ENCODE data around the gene ZBTB21.

Gene ZBTB21

DNA sequence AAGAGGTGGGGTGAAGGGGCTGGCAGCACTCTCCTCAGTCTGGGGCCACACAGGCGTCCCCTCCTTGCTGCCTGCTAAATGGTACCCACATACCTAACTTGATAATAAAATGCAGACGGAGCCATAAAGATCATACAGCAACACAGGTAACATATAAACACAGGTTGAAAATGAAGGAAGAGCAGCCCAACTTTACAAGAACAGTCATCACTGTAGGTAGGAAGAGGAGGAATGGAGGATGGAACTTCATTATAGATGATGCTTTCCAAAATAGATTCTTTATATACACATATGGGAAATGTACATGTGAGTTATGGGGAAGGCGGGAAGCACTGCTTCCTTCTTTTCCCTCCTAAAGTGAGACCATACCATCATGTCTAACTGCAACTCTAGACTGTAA is 69.7 kb downstream of the ZBTB21 start:
- no peak for DNase-seq (ENCODE audit: low read depth)
- TF ChIP-seq, protein P1, sequence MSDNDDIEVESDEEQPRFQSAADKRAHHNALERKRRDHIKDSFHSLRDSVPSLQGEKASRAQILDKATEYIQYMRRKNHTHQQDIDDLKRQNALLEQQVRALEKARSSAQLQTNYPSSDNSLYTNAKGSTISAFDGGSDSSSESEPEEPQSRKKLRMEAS (IDR thresholded peaks at IDR 0.05; ENCODE audit: low read depth, low read length): no peak
- TF ChIP-seq, protein P2, sequence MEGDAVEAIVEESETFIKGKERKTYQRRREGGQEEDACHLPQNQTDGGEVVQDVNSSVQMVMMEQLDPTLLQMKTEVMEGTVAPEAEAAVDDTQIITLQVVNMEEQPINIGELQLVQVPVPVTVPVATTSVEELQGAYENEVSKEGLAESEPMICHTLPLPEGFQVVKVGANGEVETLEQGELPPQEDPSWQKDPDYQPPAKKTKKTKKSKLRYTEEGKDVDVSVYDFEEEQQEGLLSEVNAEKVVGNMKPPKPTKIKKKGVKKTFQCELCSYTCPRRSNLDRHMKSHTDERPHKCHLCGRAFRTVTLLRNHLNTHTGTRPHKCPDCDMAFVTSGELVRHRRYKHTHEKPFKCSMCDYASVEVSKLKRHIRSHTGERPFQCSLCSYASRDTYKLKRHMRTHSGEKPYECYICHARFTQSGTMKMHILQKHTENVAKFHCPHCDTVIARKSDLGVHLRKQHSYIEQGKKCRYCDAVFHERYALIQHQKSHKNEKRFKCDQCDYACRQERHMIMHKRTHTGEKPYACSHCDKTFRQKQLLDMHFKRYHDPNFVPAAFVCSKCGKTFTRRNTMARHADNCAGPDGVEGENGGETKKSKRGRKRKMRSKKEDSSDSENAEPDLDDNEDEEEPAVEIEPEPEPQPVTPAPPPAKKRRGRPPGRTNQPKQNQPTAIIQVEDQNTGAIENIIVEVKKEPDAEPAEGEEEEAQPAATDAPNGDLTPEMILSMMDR (IDR thresholded peaks at IDR 0.05; ENCODE audit: low read depth, low read length): no peak
- no peak for TF ChIP-seq MYC (IDR thresholded peaks at IDR 0.05; ENCODE audit: low read depth, low read length)
- TF ChIP-seq POLR2A (IDR thresholded peaks at IDR 0.05; ENCODE audit: extremely low read depth, insufficient read length): no peak
- H3K4me3 ChIP-seq (ENCODE audit: low read depth, low read length): no peak overlapping the region

DNA sequence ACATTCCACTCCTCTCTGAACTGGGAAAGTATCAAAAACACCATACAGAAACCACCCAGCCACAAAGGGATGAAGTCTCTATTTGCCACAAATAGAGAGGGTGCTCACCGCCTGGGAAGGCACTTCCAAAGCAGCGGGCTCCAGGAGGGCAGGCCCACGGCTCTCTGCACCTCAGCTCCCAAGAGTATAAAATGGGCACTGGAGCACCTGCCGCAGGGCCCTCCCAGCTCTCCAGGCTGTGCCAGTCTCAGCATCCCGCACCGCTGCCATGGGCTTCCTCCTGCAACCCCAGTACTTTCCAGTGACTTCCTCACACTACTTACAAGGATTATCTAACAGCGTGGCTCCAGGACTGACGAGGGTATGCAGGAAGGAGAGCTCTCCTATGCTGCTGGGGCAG is 70.8 kb downstream of the ZBTB21 start:
- TF ChIP-seq POLR2A (IDR thresholded peaks at IDR 0.05; ENCODE audit: extremely low read depth, insufficient read length) (no peak), MYC (IDR thresholded peaks at IDR 0.05; ENCODE audit: low read depth, low read length) (no peak)
- TF ChIP-seq, protein P1 (IDR thresholded peaks at IDR 0.05; ENCODE audit: low read depth, low read length): no peak
- TF ChIP-seq, protein P2 (IDR thresholded peaks at IDR 0.05; ENCODE audit: low read depth, low read length): no peak
- H3K4me3 ChIP-seq (ENCODE audit: low read depth, low read length): no peak overlapping the region
- no peak for DNase-seq (ENCODE audit: low read depth)
